GM18507 (cell line): ENCODE results near the gene BLTP1.

ENCODE experiments used
- DNase-seq: peaks from one replicate; pipeline ENCODE4 v3.0.0; 2011; ENCODE audit warnings: low read depth; ENCODE audit not compliant: insufficient read length; ENCODE audit errors: extremely low spot score
- FAIRE-seq: peaks from 2 replicates; lab custom pipeline; 2011; peaks lifted over from hg19 to GRCh38; lab: Jason Lieb, UNC

The BLTP1 gene

GRCh38 chr4:122163301-122163700 lies 11.2 kb downstream of the BLTP1 start:
- DNase-seq, result no peak
- FAIRE-seq, result no peak

- FAIRE-seq (no peak), DNase-seq (no peak)
Observed at GRCh38 chr4:122163767-122164166, 11.6 kb downstream of the BLTP1 start.

GRCh38 chr4:122167369-122167768 lies 15.2 kb downstream of the BLTP1 start:
- DNase-seq (no peak), FAIRE-seq (no peak)

GRCh38 chr4:122170775-122171174 lies 18.6 kb downstream of the BLTP1 start:
- no peak for DNase-seq
- no peak for FAIRE-seq

DNA sequence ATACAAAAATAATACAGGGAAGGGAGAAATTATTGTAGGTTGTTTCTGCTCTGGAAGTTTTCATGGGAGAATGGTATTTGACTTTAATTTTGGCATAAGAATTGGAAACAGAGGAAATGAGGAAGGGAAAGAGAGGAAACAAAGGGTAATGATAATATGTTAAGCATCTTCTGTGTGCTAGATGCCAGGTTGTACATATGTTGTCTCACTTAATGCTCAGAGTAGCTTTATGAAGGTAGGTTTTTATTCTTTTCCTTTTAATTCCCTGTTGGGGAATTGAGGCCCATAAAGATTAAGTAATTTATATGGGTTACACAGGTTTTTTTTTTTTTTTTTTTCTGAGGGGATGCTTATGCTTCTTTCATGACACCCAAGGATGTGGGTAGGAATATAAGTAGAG lies 19.2 kb downstream of the BLTP1 start:
- no peak for DNase-seq

GRCh38 chr4:122172266-122172665 lies 20.1 kb downstream of the BLTP1 start:
- no peak for DNase-seq
- no peak for FAIRE-seq

More for the DNA sequence above, 19.2 kb downstream of the BLTP1 start:
- no peak for FAIRE-seq

DNA sequence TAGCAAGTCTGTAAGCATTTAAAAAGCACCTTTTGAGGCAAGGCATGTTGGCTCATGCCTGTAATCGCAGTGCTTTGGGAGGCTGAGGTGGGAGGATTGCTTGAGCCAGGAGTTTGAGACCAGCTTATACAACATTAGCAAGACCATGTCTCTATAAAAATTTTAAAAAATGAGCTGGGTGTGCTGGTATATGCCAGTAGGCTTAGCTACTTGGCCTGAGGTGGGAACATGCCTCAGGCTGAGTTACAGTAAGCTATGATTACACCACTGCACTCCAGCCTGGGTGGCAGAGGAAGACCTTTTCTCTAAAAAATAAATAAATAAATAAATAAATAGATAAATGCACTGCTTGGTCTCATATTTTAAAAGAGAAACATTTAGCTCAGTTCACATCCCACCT lies 26.8 kb downstream of the BLTP1 start:
- DNase-seq, result no peak
- FAIRE-seq, result no peak

GRCh38 chr4:122195718-122196117 lies 43.6 kb downstream of the BLTP1 start:
- FAIRE-seq (no peak), DNase-seq (no peak)
